ENCODE measurements around the gene TEPSIN. TPM values are rescaled to one million over a fixed set of nuclear protein-coding genes. Genes with fewer than 3 reads are reported as not detected.

TEPSIN gene
- total and polyA plus RNA-seq, 5 donors from 2014 or later: 2.1 to 113 (median 6.2) TPM

GRCh38 chr17:81209141-81209540 lies 29.7 kb downstream of the TEPSIN start:
- Mint-ChIP-seq H3K4me1 (peaks cover 0 to 6% (median 2%) of the 10 kb centered on the region in 4 donors), H3K27ac (no peak overlapping the region), H3K36me3 (no peaks in the 10 kb centered on the region), H3K9me3 (no peaks in the 10 kb centered on the region), H3K27me3 (no peaks in the 10 kb centered on the region), H3K4me3 (no peak overlapping the region)
- Histone ChIP-seq H3K27me3 (ENCODE audit: control insufficient read depth, insufficient read depth, low read length) (no peaks in the 10 kb centered on the region), H3K9me3 (ENCODE audit: control insufficient read depth in 2 of 2, low read length in 2 of 2) (no peaks in the 10 kb centered on the region), H3K4me3 (ENCODE audit: low read depth, low read length) (no peak overlapping the region), H3K4me1 (ENCODE audit: control insufficient read depth, insufficient read depth, low read length, poor library complexity, severe bottlenecking) (no peaks in the 10 kb centered on the region), H3K36me3 (ENCODE audit: control insufficient read depth, insufficient read depth, low read length) (no peaks in the 10 kb centered on the region), H3K27ac (ENCODE audit: insufficient read depth, low read length, poor library complexity, severe bottlenecking) (no peak overlapping the region)
- DNase-seq (no peak), ATAC-seq (ENCODE audit: low read depth in 2 of 2) (no peak)

GRCh38 chr17:81208651-81209050 lies 30.2 kb downstream of the TEPSIN start:
- no peaks in the 10 kb centered on the region for H3K4me1 ChIP-seq (ENCODE audit: control insufficient read depth, insufficient read depth, low read length, poor library complexity, severe bottlenecking)
- Mint-ChIP-seq H3K27ac (no peak overlapping the region), H3K4me3 (peak overlapping the region in 1 of 4 donors; percentile 32), H3K4me1 (peaks cover 0 to 6% (median 2%) of the 10 kb centered on the region in 4 donors), H3K9me3 (no peaks in the 10 kb centered on the region), H3K27me3 (no peaks in the 10 kb centered on the region), H3K36me3 (no peaks in the 10 kb centered on the region)
- no peaks in the 10 kb centered on the region for H3K9me3 ChIP-seq (ENCODE audit: control insufficient read depth in 2 of 2, low read length in 2 of 2)
- no peaks in the 10 kb centered on the region for H3K27me3 ChIP-seq (ENCODE audit: control insufficient read depth, insufficient read depth, low read length)
- H3K4me3 ChIP-seq (ENCODE audit: low read depth, low read length): no peak overlapping the region
- DNase-seq (no peak), ATAC-seq (ENCODE audit: low read depth in 2 of 2) (no peak)
- no peak overlapping the region for H3K27ac ChIP-seq (ENCODE audit: insufficient read depth, low read length, poor library complexity, severe bottlenecking)
- no peaks in the 10 kb centered on the region for H3K36me3 ChIP-seq (ENCODE audit: control insufficient read depth, insufficient read depth, low read length)

- Histone ChIP-seq H3K4me3 (ENCODE audit: low read depth, low read length) (no peak overlapping the region), H3K27ac (ENCODE audit: insufficient read depth, low read length, poor library complexity, severe bottlenecking) (no peak overlapping the region), H3K9me3 (ENCODE audit: control insufficient read depth in 2 of 2, low read length in 2 of 2) (no peaks in the 10 kb centered on the region), H3K27me3 (ENCODE audit: control insufficient read depth, insufficient read depth, low read length) (no peaks in the 10 kb centered on the region), H3K4me1 (ENCODE audit: control insufficient read depth, insufficient read depth, low read length, poor library complexity, severe bottlenecking) (no peaks in the 10 kb centered on the region), H3K36me3 (ENCODE audit: control insufficient read depth, insufficient read depth, low read length) (no peaks in the 10 kb centered on the region)
- ATAC-seq (ENCODE audit: low read depth in 2 of 2): no peak
- H3K4me1 Mint-ChIP-seq: peaks cover 0 to 4% (median 2%) of the 10 kb centered on the region in 4 donors
- no peak overlapping the region for H3K4me3 Mint-ChIP-seq
- no peak overlapping the region for H3K27ac Mint-ChIP-seq
- DNase-seq: peak in 1 of 3 donors; percentile 9
- no peaks in the 10 kb centered on the region for H3K9me3 Mint-ChIP-seq
- no peaks in the 10 kb centered on the region for H3K36me3 Mint-ChIP-seq
- no peaks in the 10 kb centered on the region for H3K27me3 Mint-ChIP-seq
Observed at GRCh38 chr17:81207610-81208581, 31.0 kb downstream of the TEPSIN start.

GRCh38 chr17:81206657-81207056 lies 32.2 kb downstream of the TEPSIN start:
- Histone ChIP-seq H3K36me3 (ENCODE audit: control insufficient read depth, insufficient read depth, low read length) (no peaks in the 10 kb centered on the region), H3K4me3 (ENCODE audit: low read depth, low read length) (no peak overlapping the region), H3K27ac (ENCODE audit: insufficient read depth, low read length, poor library complexity, severe bottlenecking) (no peak overlapping the region), H3K27me3 (ENCODE audit: control insufficient read depth, insufficient read depth, low read length) (no peaks in the 10 kb centered on the region), H3K9me3 (ENCODE audit: control insufficient read depth in 2 of 2, low read length in 2 of 2) (no peaks in the 10 kb centered on the region), H3K4me1 (ENCODE audit: control insufficient read depth, insufficient read depth, low read length, poor library complexity, severe bottlenecking) (no peaks in the 10 kb centered on the region)
- Mint-ChIP-seq H3K4me1 (no peaks in the 10 kb centered on the region), H3K36me3 (no peaks in the 10 kb centered on the region), H3K27me3 (no peaks in the 10 kb centered on the region), H3K9me3 (no peaks in the 10 kb centered on the region), H3K4me3 (no peak overlapping the region), H3K27ac (no peak overlapping the region)
- ATAC-seq (ENCODE audit: low read depth in 2 of 2) (no peak), DNase-seq (no peak)

- Histone ChIP-seq H3K4me3 (ENCODE audit: low read depth, low read length) (no peak overlapping the region), H3K4me1 (ENCODE audit: control insufficient read depth, insufficient read depth, low read length, poor library complexity, severe bottlenecking) (no peaks in the 10 kb centered on the region), H3K27ac (ENCODE audit: insufficient read depth, low read length, poor library complexity, severe bottlenecking) (no peak overlapping the region), H3K36me3 (ENCODE audit: control insufficient read depth, insufficient read depth, low read length) (no peaks in the 10 kb centered on the region), H3K27me3 (ENCODE audit: control insufficient read depth, insufficient read depth, low read length) (no peaks in the 10 kb centered on the region), H3K9me3 (ENCODE audit: control insufficient read depth in 2 of 2, low read length in 2 of 2) (no peaks in the 10 kb centered on the region)
- Mint-ChIP-seq H3K9me3 (no peaks in the 10 kb centered on the region), H3K4me1 (no peaks in the 10 kb centered on the region), H3K36me3 (no peaks in the 10 kb centered on the region), H3K27ac (no peak overlapping the region), H3K4me3 (no peak overlapping the region), H3K27me3 (no peaks in the 10 kb centered on the region)
- ATAC-seq (ENCODE audit: low read depth in 2 of 2): no peak
- DNase-seq: no peak
Observed at GRCh38 chr17:81206166-81206565, 32.7 kb downstream of the TEPSIN start.

- Mint-ChIP-seq H3K4me3 (no peak overlapping the region), H3K27me3 (no peaks in the 10 kb centered on the region), H3K36me3 (no peaks in the 10 kb centered on the region), H3K27ac (no peak overlapping the region), H3K9me3 (no peaks in the 10 kb centered on the region), H3K4me1 (no peaks in the 10 kb centered on the region)
- H3K27ac ChIP-seq (ENCODE audit: insufficient read depth, low read length, poor library complexity, severe bottlenecking): no peak overlapping the region
- no peaks in the 10 kb centered on the region for H3K4me1 ChIP-seq (ENCODE audit: control insufficient read depth, insufficient read depth, low read length, poor library complexity, severe bottlenecking)
- no peak for ATAC-seq (ENCODE audit: low read depth in 2 of 2)
- H3K9me3 ChIP-seq (ENCODE audit: control insufficient read depth in 2 of 2, low read length in 2 of 2): no peaks in the 10 kb centered on the region
- H3K4me3 ChIP-seq (ENCODE audit: low read depth, low read length): no peak overlapping the region
- no peaks in the 10 kb centered on the region for H3K27me3 ChIP-seq (ENCODE audit: control insufficient read depth, insufficient read depth, low read length)
- H3K36me3 ChIP-seq (ENCODE audit: control insufficient read depth, insufficient read depth, low read length): no peaks in the 10 kb centered on the region
- DNase-seq: no peak
Observed at GRCh38 chr17:81204578-81204977, 34.3 kb downstream of the TEPSIN start.

GRCh38 chr17:81203136-81203535 lies 35.7 kb downstream of the TEPSIN start:
- H3K4me1 ChIP-seq (ENCODE audit: control insufficient read depth, insufficient read depth, low read length, poor library complexity, severe bottlenecking): no peaks in the 10 kb centered on the region
- H3K27me3 Mint-ChIP-seq: no peaks in the 10 kb centered on the region
- no peak overlapping the region for H3K4me3 ChIP-seq (ENCODE audit: low read depth, low read length)
- H3K27ac Mint-ChIP-seq: no peak overlapping the region
- H3K36me3 Mint-ChIP-seq: no peaks in the 10 kb centered on the region
- no peaks in the 10 kb centered on the region for H3K36me3 ChIP-seq (ENCODE audit: control insufficient read depth, insufficient read depth, low read length)
- H3K4me1 Mint-ChIP-seq: no peaks in the 10 kb centered on the region
- no peaks in the 10 kb centered on the region for H3K27me3 ChIP-seq (ENCODE audit: control insufficient read depth, insufficient read depth, low read length)
- no peaks in the 10 kb centered on the region for H3K9me3 ChIP-seq (ENCODE audit: control insufficient read depth in 2 of 2, low read length in 2 of 2)
- no peak for DNase-seq
- ATAC-seq (ENCODE audit: low read depth in 2 of 2): no peak
- H3K27ac ChIP-seq (ENCODE audit: insufficient read depth, low read length, poor library complexity, severe bottlenecking): no peak overlapping the region
- H3K4me3 Mint-ChIP-seq: no peak overlapping the region
- H3K9me3 Mint-ChIP-seq: peaks cover 0 to 2% (median 0%) of the 10 kb centered on the region in 7 donors

DNA sequence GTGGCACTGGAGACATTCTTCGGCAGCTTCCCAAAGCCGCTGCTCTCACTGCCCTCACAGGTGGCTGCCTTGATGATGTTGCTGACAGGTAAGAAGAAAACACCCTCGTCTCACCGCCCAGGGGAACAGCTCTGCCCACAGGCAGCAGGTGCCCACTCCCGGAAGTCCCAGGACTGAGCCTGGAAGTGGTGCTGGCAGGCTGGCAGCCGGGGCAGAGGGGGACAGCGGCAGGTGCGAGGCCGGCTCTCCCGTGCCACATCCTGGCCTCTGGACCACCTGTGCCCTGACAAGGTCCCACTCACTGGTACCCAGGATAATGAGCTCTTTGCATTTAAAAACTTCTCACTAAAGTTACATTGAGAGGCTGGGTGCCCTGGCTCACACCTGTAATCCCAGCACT lies 36.5 kb downstream of the TEPSIN start:
- H3K9me3 Mint-ChIP-seq: peaks cover 0 to 2% (median 0%) of the 10 kb centered on the region in 7 donors
- ATAC-seq (ENCODE audit: low read depth in 2 of 2) (no peak), DNase-seq (no peak)

More for the DNA sequence above, 36.5 kb downstream of the TEPSIN start:
- no peaks in the 10 kb centered on the region for H3K27me3 ChIP-seq (ENCODE audit: control insufficient read depth, insufficient read depth, low read length)
- no peak overlapping the region for H3K27ac ChIP-seq (ENCODE audit: insufficient read depth, low read length, poor library complexity, severe bottlenecking)
- Mint-ChIP-seq H3K4me3 (no peak overlapping the region), H3K27ac (no peak overlapping the region), H3K4me1 (no peaks in the 10 kb centered on the region), H3K36me3 (no peaks in the 10 kb centered on the region), H3K27me3 (no peaks in the 10 kb centered on the region)
- H3K36me3 ChIP-seq (ENCODE audit: control insufficient read depth, insufficient read depth, low read length): no peaks in the 10 kb centered on the region
- no peak overlapping the region for H3K4me3 ChIP-seq (ENCODE audit: low read depth, low read length)
- no peaks in the 10 kb centered on the region for H3K9me3 ChIP-seq (ENCODE audit: control insufficient read depth in 2 of 2, low read length in 2 of 2)
- H3K4me1 ChIP-seq (ENCODE audit: control insufficient read depth, insufficient read depth, low read length, poor library complexity, severe bottlenecking): no peaks in the 10 kb centered on the region

Measured in CD4-positive, CD25-positive, alpha-beta regulatory T cell (primary cell).